Measurements from ENCODE around the gene PLA2G5.

Gene PLA2G5

GRCh38 chr1:20107351-20107750, 37.4 kb downstream of the PLA2G5 start:
- Histone ChIP-seq H3K9ac (ENCODE audit: low read length in 2 of 2) (no peak overlapping the region), H3K4me3 (ENCODE audit: low read length in 2 of 2) (no peak overlapping the region), H3K27ac (ENCODE audit: low read length) (no peak overlapping the region), H3K4me1 (ENCODE audit: control insufficient read depth, insufficient read depth, low read length) (peaks cover 2% of the 10 kb centered on the region), H3K36me3 (ENCODE audit: control insufficient read depth in 2 of 2, insufficient read depth in 2 of 2, low read length in 2 of 2) (no peaks in the 10 kb centered on the region), H3K27me3 (ENCODE audit: control insufficient read depth in 1 of 2, insufficient read depth in 2 of 2, low read length in 2 of 2) (no peaks in the 10 kb centered on the region), H3K9me3 (ENCODE audit: control insufficient read depth in 2 of 2, low read length in 2 of 2) (no peaks in the 10 kb centered on the region)

DNA sequence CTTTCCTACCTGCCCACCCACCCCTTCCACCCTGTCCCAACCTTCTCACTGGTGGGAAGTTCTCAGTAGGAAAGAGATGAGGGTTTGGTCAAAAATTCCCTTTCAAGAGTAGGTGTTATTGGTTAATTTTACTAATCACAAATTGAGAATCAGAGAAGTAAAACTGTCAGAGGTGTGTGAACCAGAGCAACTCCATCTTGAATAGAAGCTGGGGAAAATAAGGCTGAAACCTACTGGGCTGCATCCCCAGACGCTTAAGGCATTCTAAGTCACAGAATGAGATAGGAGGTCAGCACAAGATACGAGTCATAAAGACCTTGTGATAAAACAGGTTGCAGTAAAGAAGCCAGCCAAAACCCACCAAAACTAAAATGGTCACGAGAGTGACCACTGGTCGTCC, 37.8 kb downstream of the PLA2G5 start:
- Histone ChIP-seq H3K9me3 (ENCODE audit: control insufficient read depth in 2 of 2, low read length in 2 of 2) (no peaks in the 10 kb centered on the region), H3K4me3 (ENCODE audit: low read length in 2 of 2) (no peak overlapping the region), H3K36me3 (ENCODE audit: control insufficient read depth in 2 of 2, insufficient read depth in 2 of 2, low read length in 2 of 2) (no peaks in the 10 kb centered on the region), H3K27ac (ENCODE audit: low read length) (no peak overlapping the region), H3K9ac (ENCODE audit: low read length in 2 of 2) (no peak overlapping the region), H3K4me1 (ENCODE audit: control insufficient read depth, insufficient read depth, low read length) (peaks cover 2% of the 10 kb centered on the region), H3K27me3 (ENCODE audit: control insufficient read depth in 1 of 2, insufficient read depth in 2 of 2, low read length in 2 of 2) (no peaks in the 10 kb centered on the region)

DNA sequence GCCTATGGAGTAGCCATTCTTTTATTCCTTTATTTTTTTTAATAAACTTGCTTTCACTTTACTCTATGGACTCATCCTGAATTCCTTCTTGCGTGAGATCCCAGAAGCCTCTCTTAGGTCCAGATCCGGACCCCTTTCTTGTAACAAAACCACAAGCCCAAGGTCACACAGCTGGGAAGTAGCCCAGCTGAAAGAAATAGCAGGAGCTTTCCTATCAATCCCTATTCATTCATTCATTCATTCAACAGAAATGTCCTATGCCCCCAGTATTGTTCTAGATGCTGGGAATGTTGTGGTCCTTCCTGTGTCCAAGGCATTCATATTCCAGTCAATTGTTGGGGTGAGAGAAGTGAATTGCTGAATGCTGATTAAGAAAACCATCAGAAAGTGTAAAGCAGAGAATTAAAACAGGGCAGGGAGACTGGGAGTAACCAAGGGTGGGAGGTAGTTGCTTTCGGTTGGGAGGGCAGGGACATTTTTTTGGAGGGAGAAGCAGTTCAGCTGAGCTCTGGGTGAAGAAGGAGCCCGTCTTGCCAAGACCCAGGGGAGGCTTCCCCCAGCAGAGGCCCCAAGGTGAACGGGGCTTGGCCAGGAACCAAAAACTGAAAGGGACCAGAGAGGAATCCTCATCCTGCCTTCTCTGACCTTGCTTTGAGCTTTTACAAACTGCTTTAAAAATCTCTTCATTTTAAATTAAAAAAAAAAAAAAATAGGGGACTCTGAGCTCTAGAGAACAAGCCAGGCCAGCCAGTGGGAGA, 38.6 kb downstream of the PLA2G5 start:
- Histone ChIP-seq H3K9me3 (ENCODE audit: control insufficient read depth in 2 of 2, low read length in 2 of 2) (no peaks in the 10 kb centered on the region), H3K9ac (ENCODE audit: low read length in 2 of 2) (no peak overlapping the region), H3K27me3 (ENCODE audit: control insufficient read depth in 1 of 2, insufficient read depth in 2 of 2, low read length in 2 of 2) (peaks cover 0 to 4% of the 10 kb centered on the region in 2 donors), H3K4me3 (ENCODE audit: low read length in 2 of 2) (no peak overlapping the region), H3K4me1 (ENCODE audit: control insufficient read depth, insufficient read depth, low read length) (peaks cover 2% of the 10 kb centered on the region), H3K36me3 (ENCODE audit: control insufficient read depth in 2 of 2, insufficient read depth in 2 of 2, low read length in 2 of 2) (no peaks in the 10 kb centered on the region), H3K27ac (ENCODE audit: low read length) (no peak overlapping the region)

DNA sequence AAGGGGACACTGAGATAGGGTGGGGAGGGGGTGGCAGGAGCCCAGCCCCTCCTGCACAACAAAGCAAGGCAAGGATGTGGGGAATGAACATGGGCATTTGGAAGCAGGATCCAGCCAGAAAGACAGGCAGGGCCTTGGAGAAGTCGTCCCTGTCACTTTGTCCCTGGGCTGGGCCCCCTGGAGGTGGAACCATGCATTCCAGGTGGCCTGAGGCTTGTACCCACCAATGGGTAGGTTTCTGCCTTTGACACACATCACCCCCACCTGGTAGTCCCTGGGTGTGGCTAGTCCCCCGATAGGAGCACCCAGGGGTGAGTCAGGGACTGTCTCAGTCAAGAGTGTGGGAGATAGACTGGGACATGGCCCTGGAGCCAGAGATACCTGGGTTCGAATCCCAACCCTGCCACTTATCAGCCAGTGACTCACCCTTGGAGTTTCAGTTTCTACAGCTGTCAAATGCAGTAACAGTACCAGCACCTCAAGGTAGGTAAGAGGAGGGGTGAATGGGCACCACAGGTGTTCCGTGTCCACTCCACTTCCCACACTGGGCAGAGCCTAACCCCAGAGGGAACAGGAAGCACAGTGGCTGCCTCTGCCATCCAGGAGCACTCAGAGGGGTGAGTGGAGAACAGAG, 39.3 kb downstream of the PLA2G5 start:
- Histone ChIP-seq H3K4me3 (ENCODE audit: low read length in 2 of 2) (no peak overlapping the region), H3K27me3 (ENCODE audit: control insufficient read depth in 1 of 2, insufficient read depth in 2 of 2, low read length in 2 of 2) (peaks cover 4 to 5% of the 10 kb centered on the region in 2 donors), H3K36me3 (ENCODE audit: control insufficient read depth in 2 of 2, insufficient read depth in 2 of 2, low read length in 2 of 2) (no peaks in the 10 kb centered on the region), H3K4me1 (ENCODE audit: control insufficient read depth, insufficient read depth, low read length) (peaks cover 2% of the 10 kb centered on the region), H3K9me3 (ENCODE audit: control insufficient read depth in 2 of 2, low read length in 2 of 2) (no peaks in the 10 kb centered on the region), H3K9ac (ENCODE audit: low read length in 2 of 2) (no peak overlapping the region), H3K27ac (ENCODE audit: low read length) (no peak overlapping the region)

DNA sequence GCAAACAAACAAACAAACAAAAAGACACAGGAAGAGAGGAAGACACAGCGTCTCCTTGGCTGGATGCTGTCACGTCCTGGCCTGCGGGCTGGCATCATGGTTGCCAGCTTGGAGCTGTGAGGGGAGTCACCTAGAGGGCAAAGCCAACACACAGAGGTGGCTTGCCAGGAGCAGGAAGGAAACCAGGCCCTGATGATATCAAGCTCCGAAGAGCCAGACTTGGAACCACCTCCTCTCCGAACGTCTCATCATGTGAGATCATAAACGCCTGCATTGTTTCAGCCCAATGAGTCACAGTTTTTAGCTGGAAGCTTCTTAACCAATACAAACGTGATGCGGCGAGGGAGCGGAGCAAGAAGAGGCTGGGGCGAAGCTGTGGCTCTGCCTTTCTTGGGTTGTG, 40.7 kb downstream of the PLA2G5 start:
- no peak overlapping the region for H3K9ac ChIP-seq (ENCODE audit: low read length in 2 of 2)
- peaks cover 2% of the 10 kb centered on the region for H3K4me1 ChIP-seq (ENCODE audit: control insufficient read depth, insufficient read depth, low read length)
- H3K4me3 ChIP-seq (ENCODE audit: low read length in 2 of 2): no peak overlapping the region
- H3K27me3 ChIP-seq (ENCODE audit: control insufficient read depth in 1 of 2, insufficient read depth in 2 of 2, low read length in 2 of 2): peaks cover 5 to 8% of the 10 kb centered on the region in 2 donors
- H3K9me3 ChIP-seq (ENCODE audit: control insufficient read depth in 2 of 2, low read length in 2 of 2): no peaks in the 10 kb centered on the region
- no peaks in the 10 kb centered on the region for H3K36me3 ChIP-seq (ENCODE audit: control insufficient read depth in 2 of 2, insufficient read depth in 2 of 2, low read length in 2 of 2)
- no peak overlapping the region for H3K27ac ChIP-seq (ENCODE audit: low read length)

GRCh38 chr1:20111452-20111851, 41.5 kb downstream of the PLA2G5 start:
- Histone ChIP-seq H3K9ac (ENCODE audit: low read length in 2 of 2) (no peak overlapping the region), H3K27ac (ENCODE audit: low read length) (no peak overlapping the region), H3K27me3 (ENCODE audit: control insufficient read depth in 1 of 2, insufficient read depth in 2 of 2, low read length in 2 of 2) (peaks cover 5 to 11% of the 10 kb centered on the region in 2 donors), H3K36me3 (ENCODE audit: control insufficient read depth in 2 of 2, insufficient read depth in 2 of 2, low read length in 2 of 2) (no peaks in the 10 kb centered on the region), H3K4me3 (ENCODE audit: low read length in 2 of 2) (no peak overlapping the region), H3K4me1 (ENCODE audit: control insufficient read depth, insufficient read depth, low read length) (peaks cover 2% of the 10 kb centered on the region), H3K9me3 (ENCODE audit: control insufficient read depth in 2 of 2, low read length in 2 of 2) (no peaks in the 10 kb centered on the region)

GRCh38 chr1:20112279-20113000, 42.4 kb downstream of the PLA2G5 start:
- H3K9me3 ChIP-seq (ENCODE audit: control insufficient read depth in 2 of 2, low read length in 2 of 2): no peaks in the 10 kb centered on the region
- no peak overlapping the region for H3K9ac ChIP-seq (ENCODE audit: low read length in 2 of 2)
- no peaks in the 10 kb centered on the region for H3K36me3 ChIP-seq (ENCODE audit: control insufficient read depth in 2 of 2, insufficient read depth in 2 of 2, low read length in 2 of 2)
- H3K4me3 ChIP-seq (ENCODE audit: low read length in 2 of 2): no peak overlapping the region
- H3K4me1 ChIP-seq (ENCODE audit: control insufficient read depth, insufficient read depth, low read length): peaks cover 2% of the 10 kb centered on the region
- no peak overlapping the region for H3K27ac ChIP-seq (ENCODE audit: low read length)
- H3K27me3 ChIP-seq (ENCODE audit: control insufficient read depth in 1 of 2, insufficient read depth in 2 of 2, low read length in 2 of 2): peaks cover 5 to 11% of the 10 kb centered on the region in 2 donors

DNA sequence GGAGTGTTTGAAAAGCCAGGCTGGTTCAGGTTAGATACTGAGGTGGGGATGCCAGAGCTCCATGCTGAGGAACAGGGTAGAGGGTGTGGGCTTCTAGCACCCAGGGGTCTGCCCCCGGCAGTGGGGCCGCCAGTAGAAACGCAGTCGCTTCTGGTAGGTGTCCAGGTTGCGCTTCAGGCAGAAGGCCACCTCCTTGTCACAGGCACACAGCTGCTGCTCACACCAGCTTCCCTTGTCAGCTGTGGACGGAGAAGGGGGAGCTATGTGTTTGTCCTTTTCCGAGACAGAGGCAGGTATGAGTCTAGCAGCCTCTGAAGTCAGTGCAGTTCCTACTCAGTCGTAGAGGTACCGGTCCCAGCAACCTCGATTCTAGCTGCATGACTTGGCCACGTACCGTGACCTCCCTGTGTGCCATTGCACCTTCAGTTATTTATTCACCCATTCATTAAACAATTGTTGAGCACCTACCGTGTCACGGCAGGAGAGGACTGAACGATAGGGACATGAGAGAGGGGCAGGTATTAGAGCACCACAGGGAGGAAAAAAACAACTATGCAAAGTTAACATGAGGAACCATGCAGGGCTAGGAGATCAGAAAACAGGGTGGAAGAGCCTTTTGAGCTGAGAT, 44.1 kb downstream of the PLA2G5 start:
- Histone ChIP-seq H3K36me3 (ENCODE audit: control insufficient read depth in 2 of 2, insufficient read depth in 2 of 2, low read length in 2 of 2) (no peaks in the 10 kb centered on the region), H3K9me3 (ENCODE audit: control insufficient read depth in 2 of 2, low read length in 2 of 2) (no peaks in the 10 kb centered on the region), H3K27ac (ENCODE audit: low read length) (no peak overlapping the region), H3K4me1 (ENCODE audit: control insufficient read depth, insufficient read depth, low read length) (peaks cover 2% of the 10 kb centered on the region), H3K27me3 (ENCODE audit: control insufficient read depth in 1 of 2, insufficient read depth in 2 of 2, low read length in 2 of 2) (peaks cover 5 to 11% of the 10 kb centered on the region in 2 donors), H3K4me3 (ENCODE audit: low read length in 2 of 2) (no peak overlapping the region), H3K9ac (ENCODE audit: low read length in 2 of 2) (no peak overlapping the region)

GRCh38 chr1:20115479-20115878, 45.5 kb downstream of the PLA2G5 start:
- no peak overlapping the region for H3K9ac ChIP-seq (ENCODE audit: low read length in 2 of 2)
- H3K4me1 ChIP-seq (ENCODE audit: control insufficient read depth, insufficient read depth, low read length): no peaks in the 10 kb centered on the region
- H3K9me3 ChIP-seq (ENCODE audit: control insufficient read depth in 2 of 2, low read length in 2 of 2): no peaks in the 10 kb centered on the region
- peaks cover 5 to 11% of the 10 kb centered on the region in 2 donors for H3K27me3 ChIP-seq (ENCODE audit: control insufficient read depth in 1 of 2, insufficient read depth in 2 of 2, low read length in 2 of 2)
- H3K27ac ChIP-seq (ENCODE audit: low read length): no peak overlapping the region
- H3K36me3 ChIP-seq (ENCODE audit: control insufficient read depth in 2 of 2, insufficient read depth in 2 of 2, low read length in 2 of 2): no peaks in the 10 kb centered on the region
- no peak overlapping the region for H3K4me3 ChIP-seq (ENCODE audit: low read length in 2 of 2)

GRCh38 chr1:20115916-20116315, 45.9 kb downstream of the PLA2G5 start:
- Histone ChIP-seq H3K27me3 (ENCODE audit: control insufficient read depth in 1 of 2, insufficient read depth in 2 of 2, low read length in 2 of 2) (peaks cover 5 to 11% of the 10 kb centered on the region in 2 donors), H3K36me3 (ENCODE audit: control insufficient read depth in 2 of 2, insufficient read depth in 2 of 2, low read length in 2 of 2) (no peaks in the 10 kb centered on the region), H3K9ac (ENCODE audit: low read length in 2 of 2) (no peak overlapping the region), H3K9me3 (ENCODE audit: control insufficient read depth in 2 of 2, low read length in 2 of 2) (no peaks in the 10 kb centered on the region), H3K4me1 (ENCODE audit: control insufficient read depth, insufficient read depth, low read length) (no peaks in the 10 kb centered on the region), H3K27ac (ENCODE audit: low read length) (no peak overlapping the region), H3K4me3 (ENCODE audit: low read length in 2 of 2) (no peak overlapping the region)

Measured in stomach smooth muscle (tissue), 2 donors.